ENCODE results near the gene UQCC5. TPM values are rescaled to one million over a fixed set of nuclear protein-coding genes. Genes with fewer than 3 reads are reported as not detected.

UQCC5 gene
- total and polyA plus RNA-seq, 2 donors (not counting 3 experiments of a cell fraction or from before 2014, with no cell fraction given): 9.9 to 22.6 TPM

DNA sequence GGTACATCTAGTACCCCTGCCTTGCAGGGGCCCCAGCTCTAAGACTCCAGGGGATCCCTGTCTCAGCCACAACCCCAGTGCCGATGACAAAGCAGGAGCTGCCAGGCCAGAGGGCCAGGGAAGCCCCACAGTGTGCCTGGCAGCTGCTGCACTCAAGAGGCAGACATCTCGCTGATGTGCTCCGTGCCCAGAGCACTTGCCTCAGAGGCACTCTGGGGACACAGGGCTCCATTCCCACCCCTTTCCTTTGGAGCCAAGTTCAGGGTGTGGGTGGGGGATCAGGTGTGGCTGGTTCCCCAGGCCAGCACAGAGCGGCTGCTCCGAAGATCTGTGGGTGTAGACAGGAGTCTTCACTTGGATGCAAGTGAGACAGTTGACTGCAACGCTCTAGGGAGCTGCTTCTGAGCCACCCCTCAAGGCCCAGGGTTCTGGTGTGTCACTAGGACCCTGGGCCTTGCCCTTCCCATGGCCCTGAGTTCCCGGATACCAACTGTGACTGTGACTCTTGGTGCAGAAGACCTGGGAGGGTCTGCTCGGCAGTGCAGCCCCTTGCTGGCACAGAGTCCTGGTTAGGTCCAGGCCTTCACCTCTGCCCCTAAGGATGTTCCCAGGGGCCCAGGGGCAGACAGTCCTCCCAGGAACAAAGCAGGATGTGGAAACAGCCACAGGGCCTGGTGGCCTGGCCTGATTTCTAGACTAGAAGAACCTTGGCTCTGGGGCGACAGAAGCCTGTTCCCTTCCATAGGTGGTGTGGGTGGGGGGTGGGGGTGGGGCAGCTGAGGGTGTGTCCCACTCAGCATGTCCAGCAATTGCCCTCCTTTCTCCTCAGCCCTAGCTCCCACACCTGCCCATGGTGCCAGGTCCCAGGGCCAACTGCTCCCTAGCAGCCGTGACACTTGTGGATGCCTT is 5.2 kb upstream of the UQCC5 start:
- Histone ChIP-seq H2AFZ (ENCODE audit: low read depth, low read length) (no peak overlapping the region), H3K9ac (replicated peaks; ENCODE audit: extremely low read depth, insufficient read depth, low read length) (no peak overlapping the region), H3K4me1 (ENCODE audit: control insufficient read depth, extremely low read depth, insufficient read depth, low read length) (peaks cover 41% of the 10 kb centered on the region), H3K4me3 (replicated peaks in 1 of 3; ENCODE audit: insufficient read depth in 1 of 3, low read depth in 1 of 3, low read length in 3 of 3) (no peak overlapping the region), H3K79me2 (ENCODE audit: control insufficient read depth, insufficient read depth, low read length) (peaks cover 41% of the 10 kb centered on the region), H3K4me2 (ENCODE audit: insufficient read depth, low read length) (peak overlapping the region; percentile 79), H3K27me3 (ENCODE audit: control insufficient read depth in 2 of 2, insufficient read depth in 2 of 2, low read length in 2 of 2) (no peaks in the 10 kb centered on the region), H3K9me3 (replicated peaks; ENCODE audit: control insufficient read depth, insufficient read depth, low read length) (no peaks in the 10 kb centered on the region), H3K9me1 (replicated peaks; ENCODE audit: control insufficient read depth, extremely low read depth, insufficient read depth, low read length) (no peaks in the 10 kb centered on the region), H3K36me3 (ENCODE audit: control insufficient read depth in 2 of 2, extremely low read depth in 1 of 2, insufficient read depth in 2 of 2, low read length in 2 of 2) (peaks cover 0 to 24% of the 10 kb centered on the region in 2 experiments), H3K27ac (ENCODE audit: insufficient read depth, low read depth, low read length) (peak overlapping the region; percentile 92), H4K20me1 (replicated peaks; ENCODE audit: control insufficient read depth, extremely low read depth, insufficient read depth, low read length) (no peaks in the 10 kb centered on the region)
- ChIA-PET POLR2A (no interaction called here), CTCF (interaction anchor here (0.6 kb wide), 1 partner anchor 233 kb away, joined by 3 read pairs; no protein-coding TSS in a partner anchor)
- BruUV-seq (replicated peaks): no TSS peak
- intact Hi-C loops (cut with micrococcal nuclease): no loop called here
- dilution Hi-C loops (cut with MboI; ENCODE audit: extremely low pct_ligation_motif_present, low sequenced_read_pairs): no loop called here
- DNase-seq (ENCODE audit: low read depth, low spot score): no peak
- TF ChIP-seq MYC (IDR thresholded peaks at IDR 0.05; ENCODE audit: low read depth, low read length): no peak
- no peak for FAIRE-seq

DNA sequence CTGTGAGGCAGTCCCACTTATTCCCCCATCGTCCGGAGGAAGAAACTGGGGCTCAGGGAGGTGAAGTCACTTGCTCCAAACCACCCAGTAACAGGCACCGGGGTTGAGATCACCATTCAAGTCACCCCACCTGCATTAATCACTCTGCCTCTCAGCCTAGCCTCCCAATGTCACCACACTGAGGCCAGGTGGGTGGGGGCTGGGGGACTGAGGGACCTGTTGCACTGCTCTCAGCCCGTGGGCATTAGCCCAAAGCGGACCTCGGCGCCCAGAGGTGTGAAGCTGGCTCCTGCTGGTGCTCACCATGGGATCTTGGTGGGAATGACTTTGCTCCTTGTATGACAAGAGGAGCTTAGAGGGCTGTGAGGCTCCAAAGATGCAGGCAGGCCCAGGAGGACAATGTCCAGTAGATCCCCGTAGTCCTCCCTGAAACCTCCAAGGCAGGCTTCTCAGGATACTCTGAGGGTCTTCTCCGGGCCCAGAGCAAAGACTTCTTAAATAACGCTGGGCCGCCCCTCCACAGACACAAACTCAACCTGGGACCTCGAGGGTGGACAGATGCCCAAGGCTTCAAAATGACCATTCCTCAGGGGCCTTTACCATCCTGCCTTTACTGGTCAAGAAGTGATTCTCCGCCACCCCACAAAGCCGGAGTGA is 4.4 kb upstream of the UQCC5 start:
- Histone ChIP-seq H3K27ac (ENCODE audit: insufficient read depth, low read depth, low read length) (peak overlapping the region; percentile 92), H3K4me3 (replicated peaks in 1 of 3; ENCODE audit: insufficient read depth in 1 of 3, low read depth in 1 of 3, low read length in 3 of 3) (peak overlapping the region in 2 of 3 experiments; percentile 71 to 90), H3K36me3 (ENCODE audit: control insufficient read depth in 2 of 2, extremely low read depth in 1 of 2, insufficient read depth in 2 of 2, low read length in 2 of 2) (peaks cover 0 to 21% of the 10 kb centered on the region in 2 experiments), H3K4me2 (ENCODE audit: insufficient read depth, low read length) (peak overlapping the region; percentile 79), H3K4me1 (ENCODE audit: control insufficient read depth, extremely low read depth, insufficient read depth, low read length) (peaks cover 41% of the 10 kb centered on the region), H3K9me3 (replicated peaks; ENCODE audit: control insufficient read depth, insufficient read depth, low read length) (no peaks in the 10 kb centered on the region), H3K27me3 (ENCODE audit: control insufficient read depth in 2 of 2, insufficient read depth in 2 of 2, low read length in 2 of 2) (no peaks in the 10 kb centered on the region), H3K9ac (replicated peaks; ENCODE audit: extremely low read depth, insufficient read depth, low read length) (peak overlapping the region; percentile 95), H4K20me1 (replicated peaks; ENCODE audit: control insufficient read depth, extremely low read depth, insufficient read depth, low read length) (no peaks in the 10 kb centered on the region), H2AFZ (ENCODE audit: low read depth, low read length) (no peak overlapping the region), H3K9me1 (replicated peaks; ENCODE audit: control insufficient read depth, extremely low read depth, insufficient read depth, low read length) (no peaks in the 10 kb centered on the region), H3K79me2 (ENCODE audit: control insufficient read depth, insufficient read depth, low read length) (peaks cover 43% of the 10 kb centered on the region)
- dilution Hi-C loops (cut with MboI; ENCODE audit: extremely low pct_ligation_motif_present, low sequenced_read_pairs): no loop called here
- ChIA-PET POLR2A (interaction anchor here (0.6 kb wide), 1 partner anchor 42 kb away, joined by 3 read pairs; no protein-coding TSS in a partner anchor), CTCF (interaction anchor here (0.7 to 1.2 kb wide), 3 partner anchors 34 to 59 kb away, joined by 3 to 5 read pairs (median 3); partner anchors contain the start of gene STAB1)
- intact Hi-C loops (cut with micrococcal nuclease): loop anchor here (1.0 kb wide), 2 partner anchors 37 to 60 kb away; partner anchors contain the start of gene STAB1
- FAIRE-seq (no peak), DNase-seq (ENCODE audit: low read depth, low spot score) (no peak)
- TSS peak; percentile 56 for BruUV-seq (replicated peaks)
- no peak for TF ChIP-seq EZH2 (IDR thresholded peaks at IDR 0.05; ENCODE audit: borderline replicate concordance, low read depth, low read length, severe bottlenecking)
- no peak for TF ChIP-seq POLR2A (IDR thresholded peaks at IDR 0.05; ENCODE audit: low read depth, low read length)
- TF ChIP-seq, protein P1, sequence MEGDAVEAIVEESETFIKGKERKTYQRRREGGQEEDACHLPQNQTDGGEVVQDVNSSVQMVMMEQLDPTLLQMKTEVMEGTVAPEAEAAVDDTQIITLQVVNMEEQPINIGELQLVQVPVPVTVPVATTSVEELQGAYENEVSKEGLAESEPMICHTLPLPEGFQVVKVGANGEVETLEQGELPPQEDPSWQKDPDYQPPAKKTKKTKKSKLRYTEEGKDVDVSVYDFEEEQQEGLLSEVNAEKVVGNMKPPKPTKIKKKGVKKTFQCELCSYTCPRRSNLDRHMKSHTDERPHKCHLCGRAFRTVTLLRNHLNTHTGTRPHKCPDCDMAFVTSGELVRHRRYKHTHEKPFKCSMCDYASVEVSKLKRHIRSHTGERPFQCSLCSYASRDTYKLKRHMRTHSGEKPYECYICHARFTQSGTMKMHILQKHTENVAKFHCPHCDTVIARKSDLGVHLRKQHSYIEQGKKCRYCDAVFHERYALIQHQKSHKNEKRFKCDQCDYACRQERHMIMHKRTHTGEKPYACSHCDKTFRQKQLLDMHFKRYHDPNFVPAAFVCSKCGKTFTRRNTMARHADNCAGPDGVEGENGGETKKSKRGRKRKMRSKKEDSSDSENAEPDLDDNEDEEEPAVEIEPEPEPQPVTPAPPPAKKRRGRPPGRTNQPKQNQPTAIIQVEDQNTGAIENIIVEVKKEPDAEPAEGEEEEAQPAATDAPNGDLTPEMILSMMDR (IDR thresholded peaks at IDR 0.05; ENCODE audit: extremely low read depth in 1 of 2, insufficient read depth in 1 of 2, low read depth in 1 of 2, low read length in 2 of 2): no peak
- TF ChIP-seq JUN (IDR thresholded peaks at IDR 0.05; ENCODE audit: borderline replicate concordance, insufficient read depth, insufficient read length, low read depth): no peak
- TF ChIP-seq GATA2 (IDR thresholded peaks at IDR 0.05; ENCODE audit: insufficient read depth, insufficient read length, low read depth, low read length): no peak
- TF ChIP-seq FOS (IDR thresholded peaks at IDR 0.05; ENCODE audit: borderline replicate concordance, insufficient read depth, low read length): no peak
- no peak for TF ChIP-seq POLR2AphosphoS5 (IDR thresholded peaks at IDR 0.05; ENCODE audit: insufficient read depth, low read depth, low read length)
- TF ChIP-seq MYC (IDR thresholded peaks at IDR 0.05; ENCODE audit: low read depth, low read length): no peak
- TF ChIP-seq, protein P2, sequence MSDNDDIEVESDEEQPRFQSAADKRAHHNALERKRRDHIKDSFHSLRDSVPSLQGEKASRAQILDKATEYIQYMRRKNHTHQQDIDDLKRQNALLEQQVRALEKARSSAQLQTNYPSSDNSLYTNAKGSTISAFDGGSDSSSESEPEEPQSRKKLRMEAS (IDR thresholded peaks at IDR 0.05; ENCODE audit: insufficient read depth, insufficient read length): no peak
